Measurements from ENCODE around the gene ANKRD26. TPM values are rescaled to one million over a fixed set of nuclear protein-coding genes. Genes with fewer than 3 reads are reported as not detected.

ANKRD26 gene
- total and polyA plus RNA-seq, 10 donors: 1.7 to 19.7 (median 8.5) TPM

DNA sequence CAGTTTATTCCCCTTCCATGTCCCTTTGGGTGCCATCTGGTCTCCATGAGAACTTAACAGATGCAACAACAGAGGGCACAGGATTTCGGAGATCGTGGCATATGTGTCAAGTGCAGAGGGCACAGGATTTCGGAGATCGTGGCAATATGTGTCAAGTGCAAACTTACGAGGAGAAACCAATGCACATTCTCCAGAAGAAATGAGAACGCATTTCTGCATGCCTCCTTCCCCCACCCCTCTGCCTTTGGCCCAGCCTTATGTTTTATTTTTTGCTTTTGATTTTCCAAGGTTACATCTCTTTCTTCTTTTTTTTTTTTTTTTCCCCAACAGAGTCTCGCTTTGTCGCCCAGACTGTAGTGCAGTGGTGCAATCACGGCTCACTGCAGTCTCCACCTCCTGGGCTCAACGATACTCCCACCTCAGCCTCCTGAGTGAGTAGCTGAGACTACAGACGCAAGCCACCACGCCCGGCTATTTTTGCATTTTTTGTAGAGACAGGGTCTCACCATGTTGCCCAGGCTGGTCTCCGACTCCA is 586 bp upstream of the ANKRD26 start:
- peaks cover 0 to 8% (median 0%) of the 10 kb centered on the region in 6 donors for H3K36me3 ChIP-seq
- 45 to 52% (median 49%) methylated on average over 14 of the region's 14 CpGs for WGBS, 5 donors
- peak overlapping the region; percentile 83 to 96 (median 92) for H3K27ac ChIP-seq
- peak overlapping the region; percentile 61 to 87 (median 69) for H3K4me3 ChIP-seq
- no peaks in the 10 kb centered on the region for H3K27me3 ChIP-seq (replicated peaks in 1 of 7)
- intact Hi-C loops (cut with DNase I; ENCODE audit: low total_unique reads): loop anchor here (10.0 kb wide), 1 partner anchor 54 kb away; the partner anchor contains the start of genes MASTL and YME1L1
- H3K4me1 ChIP-seq: peaks cover 0 to 37% (median 22%) of the 10 kb centered on the region in 6 donors
- TF ChIP-seq, protein P1, sequence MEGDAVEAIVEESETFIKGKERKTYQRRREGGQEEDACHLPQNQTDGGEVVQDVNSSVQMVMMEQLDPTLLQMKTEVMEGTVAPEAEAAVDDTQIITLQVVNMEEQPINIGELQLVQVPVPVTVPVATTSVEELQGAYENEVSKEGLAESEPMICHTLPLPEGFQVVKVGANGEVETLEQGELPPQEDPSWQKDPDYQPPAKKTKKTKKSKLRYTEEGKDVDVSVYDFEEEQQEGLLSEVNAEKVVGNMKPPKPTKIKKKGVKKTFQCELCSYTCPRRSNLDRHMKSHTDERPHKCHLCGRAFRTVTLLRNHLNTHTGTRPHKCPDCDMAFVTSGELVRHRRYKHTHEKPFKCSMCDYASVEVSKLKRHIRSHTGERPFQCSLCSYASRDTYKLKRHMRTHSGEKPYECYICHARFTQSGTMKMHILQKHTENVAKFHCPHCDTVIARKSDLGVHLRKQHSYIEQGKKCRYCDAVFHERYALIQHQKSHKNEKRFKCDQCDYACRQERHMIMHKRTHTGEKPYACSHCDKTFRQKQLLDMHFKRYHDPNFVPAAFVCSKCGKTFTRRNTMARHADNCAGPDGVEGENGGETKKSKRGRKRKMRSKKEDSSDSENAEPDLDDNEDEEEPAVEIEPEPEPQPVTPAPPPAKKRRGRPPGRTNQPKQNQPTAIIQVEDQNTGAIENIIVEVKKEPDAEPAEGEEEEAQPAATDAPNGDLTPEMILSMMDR (IDR thresholded peaks at IDR 0.05 in 8 of 11, conservative IDR thresholded peaks at IDR 0.05 in 3 of 11): no peak
- TF ChIP-seq POLR2A (IDR thresholded peaks at IDR 0.05) (no peak), POLR2AphosphoS5 (IDR thresholded peaks at IDR 0.05) (no peak)
- no peaks in the 10 kb centered on the region for H3K9me3 ChIP-seq
- no peak for DNase-seq

DNA sequence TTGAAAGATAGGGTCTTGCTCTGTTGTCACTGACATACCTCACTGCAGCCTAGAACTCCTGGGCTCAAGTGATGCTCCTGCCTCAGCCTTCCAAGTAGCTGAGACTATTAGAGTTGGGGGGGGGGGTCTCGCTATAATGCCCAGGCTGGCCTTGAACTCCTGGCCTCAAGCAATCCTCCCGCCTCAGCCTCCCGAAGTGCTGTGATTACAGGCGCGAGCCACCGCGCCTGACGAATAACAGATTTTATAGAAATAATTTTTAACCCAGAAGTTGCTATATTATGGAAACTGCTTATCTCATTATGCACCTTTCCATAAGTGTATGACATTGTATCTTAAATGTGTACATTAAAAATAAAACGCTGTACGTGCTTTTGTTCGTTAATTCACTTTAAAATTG is 846 bp downstream of the ANKRD26 start:
- TF ChIP-seq POLR2A (IDR thresholded peaks at IDR 0.05): no peak
- no peak for TF ChIP-seq POLR2AphosphoS5 (IDR thresholded peaks at IDR 0.05)
- TF ChIP-seq, protein P1 (IDR thresholded peaks at IDR 0.05 in 8 of 11, conservative IDR thresholded peaks at IDR 0.05 in 3 of 11): no peak
- DNase-seq: no peak
- H3K27ac ChIP-seq: peak overlapping the region; percentile 83 to 96 (median 92)
- H3K9me3 ChIP-seq: no peaks in the 10 kb centered on the region
- peaks cover 0 to 4% (median 0%) of the 10 kb centered on the region in 6 donors for H3K36me3 ChIP-seq
- H3K27me3 ChIP-seq (replicated peaks in 1 of 7): no peaks in the 10 kb centered on the region
- H3K4me1 ChIP-seq: peaks cover 0 to 30% (median 22%) of the 10 kb centered on the region in 6 donors
- peak overlapping the region; percentile 61 to 87 (median 69) for H3K4me3 ChIP-seq
- 47 to 63% (median 56%) methylated on average over 11 of the region's 11 CpGs for WGBS, 5 donors
- intact Hi-C loops (cut with DNase I; ENCODE audit: low total_unique reads): no loop called here

DNA sequence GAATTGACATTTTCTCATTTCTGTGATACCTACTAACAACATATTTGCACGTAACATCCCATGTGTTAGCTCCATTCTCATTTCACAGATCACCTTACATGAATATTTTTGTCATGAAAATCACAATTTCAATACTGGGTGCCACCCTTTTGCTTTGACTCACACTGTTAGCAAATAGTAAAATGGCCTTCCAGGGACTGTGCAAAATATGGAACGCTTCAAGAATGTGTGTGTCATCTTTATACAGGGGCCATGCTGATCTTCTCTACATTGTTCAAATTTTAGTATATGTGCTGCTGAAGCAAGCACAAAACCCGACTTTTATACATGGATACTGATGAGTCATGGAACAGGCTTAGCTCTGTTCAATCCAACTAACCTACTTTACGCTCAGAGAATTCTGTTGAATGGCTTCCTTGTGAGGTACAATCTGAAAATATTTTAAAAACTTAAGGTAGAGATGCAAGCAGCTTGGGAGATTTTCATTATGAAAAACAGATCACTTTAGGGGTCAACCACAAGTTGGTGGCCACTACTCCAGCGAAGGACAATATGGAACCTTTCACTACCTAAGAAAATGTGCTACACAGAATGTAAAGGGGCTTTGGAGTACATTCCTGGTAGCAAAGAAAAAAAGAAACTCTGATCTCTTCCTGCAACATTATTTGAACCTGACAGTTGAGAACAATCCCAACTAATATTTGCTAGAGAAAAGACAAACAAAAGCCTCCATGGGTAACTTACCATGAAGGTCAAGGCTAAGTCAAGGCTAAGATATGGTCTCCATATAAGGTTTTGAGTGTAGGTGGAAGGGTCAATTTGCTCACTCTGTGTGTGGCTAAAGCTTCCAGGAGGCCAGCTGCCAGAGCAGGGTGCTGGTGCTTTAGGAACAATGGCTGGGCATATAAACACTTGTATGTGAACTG is 11.9 kb downstream of the ANKRD26 start:
- peaks cover 0 to 92% (median 37%) of the 10 kb centered on the region in 6 donors for H3K36me3 ChIP-seq
- no peaks in the 10 kb centered on the region for H3K27me3 ChIP-seq (replicated peaks in 1 of 7)
- H3K4me3 ChIP-seq: no peak overlapping the region
- intact Hi-C loops (cut with DNase I; ENCODE audit: low total_unique reads): no loop called here
- TF ChIP-seq POLR2AphosphoS5 (IDR thresholded peaks at IDR 0.05) (no peak), POLR2A (IDR thresholded peaks at IDR 0.05) (no peak)
- TF ChIP-seq, protein P1 (IDR thresholded peaks at IDR 0.05 in 8 of 11, conservative IDR thresholded peaks at IDR 0.05 in 3 of 11): no peak
- no peaks in the 10 kb centered on the region for H3K9me3 ChIP-seq
- 85 to 98% (median 89%) methylated on average over 5 of the region's 5 CpGs for WGBS, 5 donors
- H3K27ac ChIP-seq: no peak overlapping the region
- no peak for DNase-seq
- H3K4me1 ChIP-seq: no peaks in the 10 kb centered on the region

Measured in spleen (tissue), 11 donors.